Measurements from ENCODE around the gene HNRNPUL1.
A peak's percentile ranks its signal among the peaks of the same experiment; 100 is the strongest.

HNRNPUL1 gene

GRCh38 chr19:41353466-41354342 lies 89.5 kb downstream of the HNRNPUL1 start, which contains the start of gene TGFB1:
TGFB1 (minus strand) TSS chr19:41353922; CDS start chr19:41353044, 878 bp downstream.
- DNase-seq (ENCODE audit: low read depth in 2 of 2), result peak; percentile 82 to 88

- DNase-seq (ENCODE audit: low read depth in 2 of 2), result no peak
Measured at GRCh38 chr19:41354343-41354953, 90.3 kb downstream of the HNRNPUL1 start.

GRCh38 chr19:41355035-41355434 lies 90.9 kb downstream of the HNRNPUL1 start:
- DNase-seq (ENCODE audit: low read depth in 2 of 2), result no peak

GRCh38 chr19:41355802-41356201 lies 91.6 kb downstream of the HNRNPUL1 start:
- no peak for DNase-seq (ENCODE audit: low read depth in 2 of 2)

GRCh38 chr19:41356984-41357739 lies 93.0 kb downstream of the HNRNPUL1 start:
- no peak for DNase-seq (ENCODE audit: low read depth in 2 of 2)
